ENCODE data around the gene OVCH1. TPM values are rescaled to one million over a fixed set of nuclear protein-coding genes. Genes with fewer than 3 reads are reported as not detected.

Gene OVCH1
- total and polyA plus RNA-seq, 10 of the 15 experiments (the other 5 are each of a cell fraction or from before 2014, with no cell fraction given), result 0.15 TPM; not detected in 9

- Histone ChIP-seq H3K27me3 (replicated peaks in 1 of 2; ENCODE audit: control insufficient read depth in 2 of 2, insufficient read depth in 2 of 2, low read length in 1 of 2) (no peaks in the 10 kb centered on the region), H4K20me1 (ENCODE audit: control insufficient read depth, insufficient read depth) (no peaks in the 10 kb centered on the region), H3K4me1 (ENCODE audit: control insufficient read depth, insufficient read depth, low read length) (no peaks in the 10 kb centered on the region), H3K9me3 (replicated peaks; ENCODE audit: control insufficient read depth, insufficient read depth, low read length) (no peaks in the 10 kb centered on the region), H3K9ac (ENCODE audit: control insufficient read depth, insufficient read depth, low read length) (no peak overlapping the region), H3K79me2 (ENCODE audit: control insufficient read depth, insufficient read depth, low read length) (no peaks in the 10 kb centered on the region), H3K36me3 (ENCODE audit: control insufficient read depth in 2 of 2, insufficient read depth in 2 of 2, low read length in 1 of 2) (no peaks in the 10 kb centered on the region), H3K4me3 (no peak overlapping the region), H3K27ac (ENCODE audit: control insufficient read depth, insufficient read depth) (no peak overlapping the region), H2AFZ (ENCODE audit: control insufficient read depth, low read depth, low read length) (no peak overlapping the region), H3K4me2 (ENCODE audit: control insufficient read depth, insufficient read depth) (no peak overlapping the region)
- ChIA-PET CTCF (interaction anchor here (0.6 to 1.3 kb wide), 6 partner anchors 89 to 1291 kb away, joined by 3 read pairs; no protein-coding TSS in a partner anchor), RAD21 (ENCODE audit: unreplicated experiment) (interaction anchor here (0.7 to 1.6 kb wide), 3 partner anchors 10 to 15 kb away, joined by 3 to 5 read pairs (median 3); no protein-coding TSS in a partner anchor), POLR2A (no interaction called here), SMC1A (ENCODE audit: uncharacterized antibody, unreplicated experiment) (interaction anchor here (0.6 to 1.2 kb wide), 5 partner anchors 9 to 621 kb away, joined by 3 to 4 read pairs (median 3); no protein-coding TSS in a partner anchor)
- in situ Hi-C loops (cut with MboI), result no loop called here
- intact Hi-C loops (cut with micrococcal nuclease; ENCODE audit: unreplicated experiment), result loop anchor here (5.0 kb wide), 1 partner anchor 771 kb away; no protein-coding TSS in a partner anchor
- no peak for FAIRE-seq
- no peak for DNase-seq (ENCODE audit: low read depth, low spot score)
- no peak for ATAC-seq
- WGBS (ENCODE audit: insufficient coverage, insufficient replicate concordance, low lambda C conversion rate, missing lambda C conversion rate), result 0% methylated on average over 2 of the region's 2 CpGs
- no TSS peak for BruUV-seq (replicated peaks)
- TF ChIP-seq SMARCA5 (IDR thresholded peaks at IDR 0.05), result no peak
- no peak for TF ChIP-seq EP300 (IDR thresholded peaks at IDR 0.05; ENCODE audit: borderline replicate concordance in 1 of 2, control insufficient read depth in 1 of 2, low read depth in 2 of 2, low read length in 2 of 2)
- TF ChIP-seq MLLT1 (IDR thresholded peaks at IDR 0.05), result no peak
- TF ChIP-seq ZZZ3 (IDR thresholded peaks at IDR 0.05; ENCODE audit: control insufficient read depth, insufficient read length, low read depth), result no peak
- no peak for TF ChIP-seq SPI1 (IDR thresholded peaks at IDR 0.05; ENCODE audit: borderline replicate concordance, insufficient read depth, low read depth, low read length)
- no peak for TF ChIP-seq PAX8 (IDR thresholded peaks at IDR 0.05)
- no peak for TF ChIP-seq NFYA (IDR thresholded peaks at IDR 0.05; ENCODE audit: borderline replicate concordance, low read depth, low read length)
- TF ChIP-seq RFX5 (IDR thresholded peaks at IDR 0.05; ENCODE audit: low read depth, low read length), result no peak
- no peak for TF ChIP-seq RB1 (IDR thresholded peaks at IDR 0.05; ENCODE audit: borderline replicate concordance)
- no peak for TF ChIP-seq WRNIP1 (IDR thresholded peaks at IDR 0.05; ENCODE audit: borderline replicate concordance, low read depth, low read length)
- TF ChIP-seq BCLAF1 (IDR thresholded peaks at IDR 0.05), result no peak
- no peak for TF ChIP-seq ZSCAN29 (IDR thresholded peaks at IDR 0.05)
- TF ChIP-seq KLF5 (IDR thresholded peaks at IDR 0.05; ENCODE audit: partially characterized antibody), result no peak
- no peak for TF ChIP-seq ESRRA (IDR thresholded peaks at IDR 0.05; ENCODE audit: low read length)
- TF ChIP-seq MYC (IDR thresholded peaks at IDR 0.05; ENCODE audit: insufficient read depth, insufficient read length, insufficient replicate concordance, low read length, severe bottlenecking), result no peak
- TF ChIP-seq SMC3 (IDR thresholded peaks at IDR 0.05; ENCODE audit: borderline replicate concordance, low read length), result no peak
- no peak for TF ChIP-seq POLR2AphosphoS5 (IDR thresholded peaks at IDR 0.05; ENCODE audit: low read length)
- no peak for TF ChIP-seq NR2F1 (conservative IDR thresholded peaks at IDR 0.05)
- no peak for TF ChIP-seq CBX5 (IDR thresholded peaks at IDR 0.05; ENCODE audit: low read depth)
Measured at GRCh38 chr12:29516431-29516875, 19.0 kb upstream of the OVCH1 start.

Data from GM12878 (cell line).